Pericardium fibroblast (primary cell): ENCODE data around the gene CECR2. TPM values are rescaled to one million over a fixed set of nuclear protein-coding genes. Genes with fewer than 3 reads are reported as not detected.

Experiments used
- total RNA-seq: library from RNA; depleted of rRNA; stranded (reverse); fragments of >200 nt; gene quantifications from 2 replicates; pipeline ENCODE4 v1.2.3, GENCODE V29; 2015

CECR2 gene
- 0.58 and 1.2 TPM in 2 replicates for total RNA-seq

DNA sequence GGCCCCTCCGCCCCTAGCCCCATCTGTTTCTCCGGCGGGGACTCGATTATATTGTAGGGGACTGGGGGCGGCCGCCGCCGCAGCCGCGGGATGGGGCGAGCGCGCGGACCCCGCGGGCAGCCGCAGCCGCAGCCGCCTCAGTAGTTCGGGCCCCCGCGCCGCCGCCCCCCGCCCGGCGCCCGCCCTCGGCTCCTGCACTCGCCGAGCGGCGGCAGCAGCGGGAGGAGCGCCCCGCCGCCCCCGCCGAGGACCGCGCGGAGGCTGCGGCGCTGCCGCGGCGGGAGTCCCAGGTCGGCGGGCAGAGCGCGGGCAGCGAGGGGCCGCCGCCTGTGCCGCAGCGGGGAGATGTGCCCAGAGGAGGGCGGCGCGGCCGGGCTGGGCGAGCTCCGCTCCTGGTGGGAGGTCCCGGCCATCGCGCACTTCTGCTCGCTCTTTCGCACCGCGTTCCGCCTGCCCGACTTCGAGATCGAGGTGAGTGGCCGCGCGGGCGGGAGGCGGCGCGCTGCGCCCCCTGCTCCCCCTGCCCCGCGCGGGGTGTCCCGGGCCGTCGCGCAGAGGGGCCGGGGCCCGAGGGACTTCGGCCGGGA, at the start of gene CECR2:
TSS of gene CECR2 (plus strand) at position 22 of the 587 bp plus-strand sequence. CDS start at position 346, 324 bp downstream.

GRCh38 chr22:17562906-17563870, 193.9 kb downstream of the CECR2 start, which contains the start of gene SLC25A18:
SLC25A18 (plus strand) TSS chr22:17563498; CDS start chr22:17579945, 16,447 bp downstream.

Other genes starting within 250 kb of the CECR2 start
- gene TMEM121B, start 248.1 kb upstream of the CECR2 start, total RNA-seq = 0.47 TPM in 1 of 2 replicates, not detected in the other
- 30.0 and 56.7 TPM in 2 replicates for gene HDHD5, start 210.2 kb upstream of the CECR2 start, total RNA-seq
- gene ADA2, start 150.0 kb upstream of the CECR2 start, total RNA-seq = 3.2 and 9.2 TPM in 2 replicates
- gene SLC25A18, start 194.0 kb downstream of the CECR2 start, total RNA-seq = 0.60 TPM in 1 of 2 replicates, not detected in the other